ENCODE measurements around the gene SMARCE1.
"Not testable (repeated sequence)": the region's sequence is repeated elsewhere in the genome, so short reads cannot be mapped to it uniquely, and the experiment has no call there.

Gene SMARCE1

DNA sequence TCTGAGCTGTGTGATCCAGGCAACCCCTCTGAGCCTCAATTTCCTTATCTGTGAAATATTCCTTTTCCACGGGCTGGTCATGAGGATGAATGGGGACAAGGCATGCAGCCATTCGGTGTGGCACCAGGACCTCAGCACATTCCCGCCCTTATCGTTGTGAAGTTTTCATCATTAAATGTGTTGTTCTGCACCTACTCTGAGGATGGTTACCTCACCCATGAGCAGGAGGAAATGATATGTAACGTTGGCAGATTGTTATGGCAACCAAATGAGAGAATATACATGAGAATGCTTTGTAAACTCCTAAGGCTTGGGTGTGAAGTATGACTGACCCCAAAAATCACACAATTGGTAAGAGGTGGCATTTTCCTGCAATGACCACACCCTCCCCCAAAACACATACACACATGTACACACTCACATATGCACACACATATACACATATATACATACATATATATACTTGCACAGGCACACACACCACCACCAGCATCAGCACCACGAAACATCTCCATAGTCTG is 39.5 kb downstream of the SMARCE1 start:
- no peak for DNase-seq

DNA sequence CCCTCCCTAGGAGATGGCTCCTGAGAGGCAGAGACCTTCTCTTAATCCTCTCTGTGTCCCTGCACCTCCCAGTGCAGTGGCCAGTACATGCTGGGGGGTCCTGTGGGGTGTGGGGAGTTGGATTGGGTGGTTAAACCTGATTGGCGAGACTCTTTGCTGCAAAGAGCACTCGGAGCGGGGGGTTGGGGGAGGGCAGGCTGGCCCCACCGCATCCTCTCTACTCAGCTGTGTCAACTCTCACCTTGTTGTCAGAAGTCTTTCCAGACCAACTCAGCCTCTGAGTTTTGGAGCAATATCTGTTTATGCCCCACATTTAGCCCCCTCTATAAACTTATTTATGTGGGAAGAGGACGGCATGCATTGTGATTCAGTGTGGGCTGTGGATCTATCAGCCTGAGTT is 40.0 kb downstream of the SMARCE1 start:
- DNase-seq = no peak

DNA sequence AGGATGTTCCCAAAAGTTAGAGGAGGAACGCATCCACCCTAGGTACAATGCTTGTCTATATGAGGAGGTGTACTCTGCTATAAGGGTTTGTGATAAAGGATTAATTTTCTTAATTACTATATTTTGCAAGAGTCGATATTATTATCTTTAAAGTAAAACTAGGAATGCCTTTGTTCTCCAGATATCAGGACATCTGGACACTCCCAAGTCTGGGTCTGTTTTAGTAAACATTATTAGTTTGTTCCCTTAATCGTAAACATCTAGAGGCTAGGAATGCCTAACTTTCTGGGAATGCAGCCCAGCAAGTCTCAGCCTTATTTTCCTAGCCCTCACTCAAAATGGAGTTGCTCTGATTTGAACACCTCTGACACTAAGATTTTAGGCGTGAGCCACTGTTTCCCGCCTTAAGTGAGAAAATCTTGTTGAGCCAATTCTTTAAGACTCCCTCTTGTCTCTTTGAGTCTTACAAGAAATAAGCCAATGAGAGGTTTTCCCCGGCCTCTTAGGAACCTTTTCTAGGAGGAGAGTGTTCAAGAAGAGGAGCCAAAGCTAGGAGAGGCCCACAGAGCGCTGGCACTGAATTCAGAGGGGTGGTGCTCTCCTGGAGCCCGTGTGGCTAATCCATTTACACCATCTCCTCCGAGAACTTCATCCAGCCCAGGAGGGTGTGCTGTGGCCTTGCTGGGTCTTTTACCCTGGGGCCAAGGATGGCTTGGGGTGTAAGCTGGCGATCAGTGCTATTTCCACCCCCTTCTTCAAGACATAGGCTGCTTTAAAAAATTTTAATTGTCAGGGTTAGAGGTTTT is 40.9 kb downstream of the SMARCE1 start:
- DNase-seq = no peak

DNA sequence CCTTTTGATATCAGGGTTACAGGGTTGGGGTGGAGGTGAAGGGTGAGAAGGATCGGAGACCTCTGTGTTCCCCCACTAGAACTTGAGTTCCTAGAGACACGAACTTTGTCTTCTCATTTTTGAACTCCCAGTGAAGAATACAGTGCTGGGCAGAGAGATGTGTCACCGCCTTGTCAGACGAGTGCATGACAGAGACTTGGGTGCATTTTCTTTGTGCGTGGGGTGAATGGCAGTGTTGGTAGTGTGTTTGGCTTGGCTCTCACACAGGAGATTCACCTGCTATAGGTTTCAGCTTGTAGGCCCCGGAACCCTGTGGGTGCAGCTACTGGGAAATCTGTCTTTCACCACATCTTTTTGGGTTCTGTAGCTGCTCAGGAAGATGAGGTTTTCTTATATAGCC is 42.3 kb downstream of the SMARCE1 start:
- no peak for DNase-seq

DNA sequence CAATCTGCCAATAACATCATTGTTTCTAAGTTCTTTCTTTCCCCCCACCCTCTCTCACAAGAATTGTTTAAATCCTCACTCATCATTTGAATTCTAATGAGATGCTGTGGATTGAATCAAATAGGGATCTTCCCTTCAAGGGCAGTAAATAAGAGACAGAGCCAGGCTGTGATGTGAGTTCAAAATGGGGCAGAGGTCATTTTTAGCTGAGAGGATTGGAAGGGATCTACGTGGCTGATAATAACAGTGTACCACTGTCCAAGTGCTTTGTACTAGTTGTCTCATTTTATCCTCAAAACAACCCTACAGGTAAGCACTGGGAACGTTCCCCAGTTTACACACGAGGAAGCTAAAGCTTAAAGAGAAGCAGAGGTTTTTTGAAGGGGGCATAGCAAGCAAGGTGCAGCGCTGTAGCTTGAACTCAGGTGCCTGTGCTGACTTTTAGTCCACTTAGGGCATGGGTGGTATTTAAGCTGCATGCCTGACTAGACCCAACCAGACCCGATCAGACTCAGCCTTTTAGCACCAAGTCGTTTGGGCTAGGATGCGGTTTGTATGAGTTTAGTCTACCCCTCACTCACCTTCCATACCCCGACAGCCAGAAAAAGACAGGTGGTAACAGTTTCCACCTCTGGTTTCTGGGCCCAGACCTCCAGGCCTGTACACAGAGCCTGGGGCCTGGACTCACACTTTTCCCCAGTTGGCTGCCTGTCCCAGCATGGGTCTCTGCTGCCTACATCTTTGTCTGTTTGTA is 43.1 kb downstream of the SMARCE1 start:
- no peak for DNase-seq

DNA sequence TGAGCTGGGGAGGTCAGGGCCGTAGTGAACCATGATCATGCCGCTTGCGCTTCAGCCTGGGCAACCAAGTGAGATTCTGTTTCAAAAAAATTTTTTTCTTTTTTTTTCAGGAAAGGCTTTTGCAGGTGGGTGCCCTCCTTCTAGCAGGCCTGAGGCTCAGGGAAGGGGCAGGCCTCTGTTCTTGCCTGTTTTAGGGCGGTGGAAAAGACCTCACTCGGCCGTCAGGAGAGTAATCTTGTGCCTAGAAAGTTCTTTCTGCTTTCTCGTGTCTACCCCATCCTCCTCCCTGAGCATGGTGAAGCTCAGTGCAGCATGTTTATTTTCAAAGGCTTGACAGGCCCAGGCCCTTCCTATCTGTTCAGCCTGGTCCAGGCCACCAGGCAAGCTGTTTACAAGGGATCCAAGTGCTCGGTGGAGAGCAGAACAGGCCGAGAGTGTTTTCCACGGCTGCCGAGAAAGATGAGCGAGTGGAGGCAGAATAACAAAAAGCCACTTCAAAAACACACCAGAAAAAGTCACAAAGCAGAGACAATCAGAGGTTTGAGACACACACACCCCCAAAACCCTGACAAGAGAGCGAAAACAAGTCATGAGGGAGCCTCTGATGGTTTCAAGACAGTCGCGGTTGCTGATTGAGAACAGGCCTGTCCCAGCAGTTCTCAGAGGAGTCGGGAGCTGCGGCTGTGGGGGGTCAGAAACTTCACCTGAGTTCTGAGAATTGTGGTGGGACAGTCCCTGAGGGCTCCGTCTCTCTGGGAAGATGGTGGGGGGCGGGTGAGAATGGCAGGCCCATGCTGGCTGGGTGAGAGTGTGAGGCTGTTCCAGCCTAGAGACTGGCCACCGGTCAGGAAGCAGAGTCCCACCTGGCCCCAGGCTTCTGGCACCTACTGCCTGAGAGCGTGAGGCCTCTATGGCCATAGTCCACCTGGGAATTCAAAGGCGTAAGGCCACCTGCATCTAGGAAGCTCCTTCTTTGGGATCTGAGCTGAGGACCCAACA is 44.9 kb downstream of the SMARCE1 start:
- DNase-seq = no peak

DNA sequence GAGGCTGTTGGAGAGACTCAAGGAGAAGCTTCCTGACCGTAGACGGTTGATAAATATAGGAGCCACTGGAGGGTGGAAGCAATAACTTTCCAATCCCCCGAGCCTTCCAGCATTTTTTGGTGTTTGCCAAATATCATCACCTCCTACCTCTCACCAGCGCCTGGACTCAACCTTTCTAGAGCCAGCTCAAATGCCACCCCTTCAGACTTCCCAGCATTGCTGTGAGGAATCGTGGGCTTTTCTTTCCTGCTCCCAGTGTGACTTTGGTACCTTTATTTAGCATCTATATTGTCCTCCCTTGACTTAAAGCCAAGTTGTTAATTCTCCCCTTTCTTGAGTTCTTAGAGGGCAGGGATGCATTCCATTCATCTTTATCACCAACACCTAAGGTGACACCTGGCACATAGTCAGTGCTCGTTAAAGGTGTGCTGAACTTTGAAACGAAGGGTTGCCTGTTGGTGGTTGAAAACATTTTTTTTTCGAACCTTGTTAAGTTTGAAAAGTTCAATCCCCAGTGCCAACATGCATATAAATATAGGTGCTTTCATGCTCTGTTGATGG is 47.1 kb downstream of the SMARCE1 start:
- no peak for DNase-seq

DNA sequence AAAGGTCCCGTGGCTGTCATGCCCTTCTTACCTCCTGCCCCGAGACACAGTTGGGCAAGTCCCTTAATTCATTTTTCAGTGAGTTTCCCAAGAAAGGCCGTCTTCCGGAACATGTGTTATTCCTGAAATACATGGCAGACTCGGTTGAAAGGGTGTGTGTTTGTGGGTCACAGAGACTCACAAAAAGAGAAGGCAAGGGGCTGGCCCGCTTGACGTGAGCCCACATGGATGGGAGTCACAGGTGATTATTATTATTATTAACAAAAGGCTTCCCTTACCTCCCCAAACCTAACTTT is 48.2 kb downstream of the SMARCE1 start:
- no peak for DNase-seq

DNA sequence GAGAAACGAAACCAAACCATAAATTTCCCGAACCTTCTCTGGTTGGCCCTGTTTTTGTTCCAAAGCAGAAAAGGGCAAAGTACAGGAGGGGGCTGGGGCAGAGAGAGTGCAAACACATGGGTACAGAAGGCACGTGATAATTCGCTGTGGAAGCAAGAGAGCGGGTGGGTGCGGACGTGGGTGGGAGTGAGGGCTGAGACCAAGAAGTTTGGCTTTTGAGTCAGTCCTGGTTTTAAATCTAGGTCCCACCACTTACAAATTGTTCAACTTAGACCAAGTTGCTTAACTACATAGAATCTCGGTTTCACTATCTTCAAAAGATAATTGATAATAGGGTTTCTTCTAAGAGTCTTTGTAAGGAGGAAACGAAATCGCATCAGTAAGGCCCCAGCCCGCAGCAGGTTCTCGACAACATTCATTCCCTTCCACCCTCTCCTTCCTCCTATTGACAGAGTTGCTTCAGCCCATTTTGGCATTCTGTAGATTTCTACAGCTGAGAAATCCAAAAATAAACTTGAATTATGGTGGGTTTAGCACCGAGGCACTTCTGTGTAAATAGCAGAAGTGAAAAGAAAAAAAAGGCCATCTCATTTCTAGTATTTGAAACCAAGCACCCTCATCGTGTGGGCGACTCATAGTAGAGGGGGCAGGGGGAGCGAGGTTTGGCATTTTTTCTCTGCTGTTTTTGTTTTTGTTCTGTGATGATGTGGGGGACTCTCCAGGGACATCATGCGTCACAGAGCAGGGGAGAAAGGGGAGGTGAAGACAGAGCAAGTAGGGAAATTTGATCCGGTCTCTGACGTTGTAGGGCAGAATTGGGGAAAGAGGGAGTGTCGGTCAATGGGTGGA is 48.8 kb downstream of the SMARCE1 start:
- peak; percentile 32 for DNase-seq

DNA sequence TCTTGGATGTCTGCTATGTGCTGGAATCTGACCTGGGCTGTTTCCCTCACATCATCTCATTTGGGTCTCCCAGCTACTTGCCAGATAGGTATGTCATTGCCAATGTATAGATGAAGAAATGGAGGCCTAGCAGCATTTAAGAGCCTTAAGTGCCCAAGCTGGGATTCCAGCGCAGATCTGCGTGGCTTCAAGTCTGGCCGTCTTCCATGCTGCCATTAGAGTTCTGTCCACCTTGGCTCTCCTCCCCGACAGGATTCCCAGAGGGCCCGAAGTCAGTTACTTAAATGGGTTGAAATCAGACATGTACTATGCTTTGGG is 49.4 kb downstream of the SMARCE1 start:
- DNase-seq = no peak

DNA sequence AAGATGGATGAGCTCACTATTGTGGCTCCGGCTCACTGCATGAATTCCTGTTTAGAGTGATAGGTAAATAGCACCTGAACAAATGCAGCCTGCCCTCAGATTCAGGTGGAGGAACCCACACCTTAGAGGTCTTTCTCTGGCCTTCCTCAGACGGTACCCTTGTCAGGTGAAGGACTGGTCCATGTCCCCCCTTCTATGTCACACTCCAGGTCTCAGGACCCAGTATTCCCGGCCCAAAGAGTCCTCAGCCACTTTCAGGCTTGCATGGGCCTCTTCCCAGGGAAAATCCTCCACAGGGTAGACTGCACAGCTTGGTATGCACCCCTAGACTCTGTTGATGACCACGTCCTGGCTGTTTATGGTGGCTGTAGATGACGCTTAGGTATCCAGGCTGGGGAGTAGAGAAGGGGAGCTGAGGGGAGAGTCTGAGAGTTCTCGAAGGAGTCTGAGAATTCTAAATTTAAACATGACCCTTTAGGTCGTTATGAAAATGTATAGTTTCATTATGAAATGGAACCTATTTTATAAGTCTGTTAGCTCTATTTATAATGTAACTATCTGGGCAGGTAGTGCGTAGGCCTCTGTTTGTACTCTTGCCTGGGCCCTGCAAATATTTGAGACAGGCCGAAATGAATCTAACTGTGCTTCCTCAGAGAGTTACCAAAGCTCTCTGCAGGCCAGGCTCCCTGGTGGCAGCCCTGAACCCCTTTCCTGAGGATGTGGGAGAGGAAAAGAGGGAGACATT is 49.9 kb downstream of the SMARCE1 start:
- DNase-seq = no peak

DNA sequence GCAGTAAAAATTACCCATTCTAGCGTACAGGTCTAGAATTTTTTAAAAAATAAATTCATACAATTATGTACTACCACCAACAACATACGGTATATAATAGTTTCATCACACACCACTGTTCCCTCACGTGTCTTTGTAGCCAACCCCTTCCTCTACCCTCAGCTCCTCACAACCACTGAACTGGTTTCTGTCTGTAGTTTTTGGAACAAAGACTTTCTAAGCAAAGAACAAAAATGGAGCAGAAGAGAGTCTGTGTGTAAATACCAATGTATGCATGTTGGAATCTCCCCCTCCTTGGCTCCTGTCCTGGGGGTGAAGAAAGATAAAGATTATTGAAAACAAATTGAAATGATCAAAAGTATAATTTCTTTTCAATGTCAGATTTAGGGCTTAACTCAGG is 50.5 kb downstream of the SMARCE1 start:
- no peak for DNase-seq

DNA sequence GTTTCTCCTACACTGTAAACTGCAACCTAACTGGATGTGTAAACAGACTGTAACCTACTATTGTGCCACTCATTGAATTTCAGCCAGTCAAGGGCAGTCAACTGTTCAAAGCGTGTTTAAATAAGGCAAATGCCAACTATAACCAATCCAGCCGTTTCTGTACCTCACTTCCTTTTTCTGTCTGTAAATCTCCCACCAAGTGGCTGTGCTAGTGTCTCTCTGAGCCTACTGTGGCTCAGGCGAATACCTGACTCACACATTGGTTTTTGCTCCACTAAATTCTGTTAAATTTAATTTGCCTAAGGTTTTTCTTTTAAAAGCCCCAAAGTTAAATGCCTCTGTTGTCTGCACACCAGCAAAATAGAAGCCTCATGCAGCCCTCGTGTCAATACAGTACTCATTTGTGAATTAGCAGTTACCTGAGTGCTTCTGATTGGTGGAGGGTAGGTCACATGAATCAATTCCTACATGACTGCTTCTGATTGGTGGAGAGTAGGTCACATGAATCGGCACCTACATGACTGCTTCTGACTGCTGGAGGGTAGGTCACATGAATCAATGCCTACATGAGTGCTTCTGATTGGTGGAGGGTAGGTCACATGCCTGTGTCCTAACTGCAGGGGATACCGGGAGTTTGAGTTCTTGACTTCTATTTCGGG is 51.2 kb downstream of the SMARCE1 start:
- DNase-seq = peak; percentile 43

DNA sequence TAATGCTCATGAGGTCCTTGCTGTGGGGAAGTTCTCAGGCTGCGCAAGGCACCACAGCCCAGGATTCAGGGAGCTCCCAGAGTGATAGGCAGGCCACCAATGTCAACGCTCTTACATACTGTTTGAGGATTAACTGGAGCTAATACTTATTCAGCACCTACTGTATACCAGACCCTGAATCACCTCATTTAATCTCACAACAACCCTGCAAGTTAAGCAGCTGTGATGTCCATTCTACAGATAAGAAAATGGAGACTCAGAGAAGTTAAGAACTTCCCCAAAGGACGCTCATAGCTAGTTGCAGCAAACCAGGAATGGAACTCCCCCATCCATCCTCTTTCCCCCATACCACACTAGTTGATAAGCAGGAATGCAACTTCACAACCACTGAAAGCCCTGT is 56.9 kb downstream of the SMARCE1 start:
- no peak for DNase-seq

DNA sequence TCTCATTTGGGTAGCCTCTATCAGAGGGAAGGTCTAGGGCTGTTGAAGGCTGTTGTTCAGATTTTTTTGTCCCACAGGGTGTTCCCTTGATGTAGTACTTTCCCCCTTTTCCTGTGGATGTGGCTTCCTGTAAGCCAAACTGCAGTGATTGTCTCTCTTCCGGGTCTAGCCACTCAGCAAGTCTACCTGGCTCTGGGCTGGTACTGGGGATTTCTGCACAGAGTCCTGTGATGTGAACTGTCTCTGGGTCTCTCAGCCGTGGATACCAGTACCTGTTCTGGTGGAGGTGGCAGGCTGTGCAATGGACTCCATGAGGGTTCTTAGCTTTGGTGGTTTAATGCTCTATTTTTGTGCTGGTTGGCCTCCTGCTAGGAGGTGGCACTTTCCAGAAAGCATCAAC is 59.1 kb downstream of the SMARCE1 start:
- DNase-seq = no peak

DNA sequence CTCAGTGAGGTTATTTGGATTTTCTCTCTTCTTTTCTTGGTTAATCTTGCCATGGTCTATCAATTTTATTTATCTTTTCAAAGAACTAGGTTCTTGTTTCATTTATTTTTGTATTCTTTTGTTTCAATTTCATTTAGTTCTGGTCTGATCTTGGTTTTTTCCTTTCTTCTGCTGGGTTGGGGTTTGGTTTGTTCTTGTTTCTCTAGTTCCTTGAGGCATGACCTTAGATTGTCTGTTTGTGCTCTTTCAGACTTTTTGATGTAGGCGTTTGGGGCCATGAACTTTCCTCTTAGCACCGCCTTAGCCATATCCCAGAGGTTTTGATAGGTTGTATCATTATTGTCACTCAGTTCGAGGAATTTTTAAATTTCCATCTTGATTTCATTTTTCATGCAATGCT is 61.4 kb downstream of the SMARCE1 start:
- not testable (repeated sequence) for DNase-seq

DNA sequence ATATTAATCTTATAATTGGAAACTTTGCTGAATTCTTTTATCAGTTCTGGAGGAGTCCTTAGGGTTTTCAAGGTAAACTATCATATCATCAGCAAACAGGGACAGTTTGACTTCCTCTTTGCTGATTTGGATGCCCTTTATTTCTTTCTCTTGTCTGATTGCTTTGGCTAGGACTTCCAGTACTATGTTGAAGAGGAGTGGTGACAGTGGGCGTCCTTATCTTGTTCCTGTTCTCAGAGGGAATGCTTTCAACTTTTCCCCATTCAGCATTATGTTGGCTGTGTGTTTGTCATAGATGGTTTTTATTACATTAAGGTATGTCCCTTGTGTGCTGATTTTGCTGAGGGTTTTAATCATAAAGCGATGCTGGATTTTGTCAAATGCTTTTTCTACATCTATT is 62.7 kb downstream of the SMARCE1 start:
- not testable (repeated sequence) for DNase-seq

DNA sequence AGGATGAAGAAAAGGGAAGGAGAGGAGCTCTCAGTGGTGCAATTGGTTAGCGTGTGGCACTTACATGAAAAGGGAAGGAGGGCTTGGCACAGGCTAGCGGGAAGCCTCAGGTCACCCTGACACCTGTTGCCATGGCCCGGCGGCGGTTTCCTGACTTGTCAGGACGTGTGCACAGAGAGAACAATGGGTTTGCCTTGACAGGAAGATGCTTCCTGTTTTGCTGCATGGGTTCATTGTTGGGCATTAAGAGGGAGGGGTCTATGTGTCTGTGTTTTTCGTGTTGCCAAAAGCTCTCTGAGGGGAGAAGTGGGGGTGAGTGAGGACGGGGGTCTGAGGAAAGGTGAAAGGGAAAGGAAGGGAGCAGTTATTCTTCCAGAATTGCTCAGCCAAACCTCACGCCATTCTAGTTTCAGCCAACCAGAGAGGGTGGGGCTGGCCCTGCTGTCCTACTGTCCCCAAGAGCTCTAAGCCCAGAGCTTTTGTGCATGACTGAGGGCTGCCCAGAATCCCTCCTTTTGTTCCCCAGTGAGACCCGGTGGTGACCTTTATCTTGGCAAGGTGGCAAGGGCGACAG is 65.2 kb downstream of the SMARCE1 start:
- DNase-seq = peak; percentile 85

DNA sequence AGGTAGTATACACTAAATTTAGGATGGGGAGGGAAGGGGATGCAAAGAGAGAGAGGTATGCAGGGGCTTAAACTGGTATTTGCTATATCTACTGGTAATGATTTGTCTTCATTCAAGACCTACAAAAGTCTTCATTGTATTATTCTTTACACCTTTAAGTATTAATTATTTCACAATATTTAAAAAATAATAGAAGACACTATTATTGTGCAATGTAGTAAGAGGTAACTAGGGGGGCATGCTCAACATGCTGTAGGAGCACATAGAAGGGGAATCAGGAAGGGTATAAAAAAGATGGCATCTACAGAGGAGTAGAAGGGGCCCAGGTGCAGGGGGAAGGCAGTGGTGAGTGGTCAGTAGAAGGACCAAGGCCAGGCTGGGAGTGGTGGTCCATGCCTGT is 67.5 kb downstream of the SMARCE1 start:
- no peak for DNase-seq

DNA sequence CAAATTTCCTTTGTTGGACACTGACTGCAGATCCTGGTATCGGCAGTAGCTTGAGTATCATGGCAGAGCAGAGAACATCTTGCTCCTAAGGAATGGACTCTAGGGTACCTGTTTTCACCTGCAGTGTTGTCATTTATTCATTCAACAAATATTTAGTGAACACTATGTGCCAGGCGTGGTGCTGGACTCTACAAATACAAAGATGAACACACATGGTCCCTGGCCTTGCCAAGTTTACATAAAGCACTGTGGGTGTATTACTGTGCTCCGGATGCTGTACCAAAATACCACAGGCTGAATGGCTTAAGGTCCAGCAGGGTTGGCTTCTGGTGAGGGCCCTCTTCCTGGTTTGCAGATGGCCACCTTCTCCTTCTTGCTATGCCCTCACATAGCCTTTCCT is 68.1 kb downstream of the SMARCE1 start:
- no peak for DNase-seq

Measured in hematopoietic multipotent progenitor cell treated with erythropoietin and hydrocortisone succinate and interleukin-3 and kit ligand, for 4 days (in vitro differentiated cells).